Putamen (tissue), 1 donor: ENCODE results near the gene PLG.
"Not testable (repeated sequence)": the region's sequence is repeated elsewhere in the genome, so short reads cannot be mapped to it uniquely, and the experiment has no call there.

Experiments used
- DNase-seq: peaks from one replicate; pipeline ENCODE4 v3.0.0-alpha.2; 2016; ENCODE audit warnings: low spot score

Gene PLG

GRCh38 chr6:160775792-160776580, 73.9 kb downstream of the PLG start:
- no peak for DNase-seq

GRCh38 chr6:160779095-160779494, 77.1 kb downstream of the PLG start:
- not testable (repeated sequence) for DNase-seq

GRCh38 chr6:160780656-160781055, 78.6 kb downstream of the PLG start:
- not testable (repeated sequence) for DNase-seq

GRCh38 chr6:160781298-160781697, 79.3 kb downstream of the PLG start:
- DNase-seq: no peak

GRCh38 chr6:160782228-160782627, 80.2 kb downstream of the PLG start:
- DNase-seq: no peak

GRCh38 chr6:160783741-160784140, 81.7 kb downstream of the PLG start:
- DNase-seq: no peak

- not testable (repeated sequence) for DNase-seq
Observed at GRCh38 chr6:160788126-160788525, 86.1 kb downstream of the PLG start.

GRCh38 chr6:160788806-160789205, 86.8 kb downstream of the PLG start:
- DNase-seq: no peak

GRCh38 chr6:160789263-160790027, 87.4 kb downstream of the PLG start:
- no peak for DNase-seq

GRCh38 chr6:160790028-160790792, 88.2 kb downstream of the PLG start:
- DNase-seq: no peak

GRCh38 chr6:160791459-160791858, 89.4 kb downstream of the PLG start:
- DNase-seq: no peak

- DNase-seq: no peak
Observed at GRCh38 chr6:160791981-160792418, 90.0 kb downstream of the PLG start.

- DNase-seq: no peak
Observed at GRCh38 chr6:160792708-160793107, 90.7 kb downstream of the PLG start.

- DNase-seq: no peak
Observed at GRCh38 chr6:160793652-160794051, 91.6 kb downstream of the PLG start.

GRCh38 chr6:160795721-160796120, 93.7 kb downstream of the PLG start:
- DNase-seq: no peak

- DNase-seq: no peak
Observed at GRCh38 chr6:160798625-160799024, 96.6 kb downstream of the PLG start.

- DNase-seq: no peak
Observed at GRCh38 chr6:160799801-160800506, 97.9 kb downstream of the PLG start.

GRCh38 chr6:160801418-160801817, 99.4 kb downstream of the PLG start:
- no peak for DNase-seq

- not testable (repeated sequence) for DNase-seq
Observed at GRCh38 chr6:160802049-160802448, 100.0 kb downstream of the PLG start.
